ENCODE measurements around the gene RPH3AL. TPM values are rescaled to one million over a fixed set of nuclear protein-coding genes. Genes with fewer than 3 reads are reported as not detected.

The RPH3AL gene
- total and polyA plus RNA-seq, 8 donors = 8.9 to 57.1 (median 11.0) TPM

GRCh38 chr17:383771-384621 lies 31.4 kb upstream of the RPH3AL start:
- ATAC-seq (no peak), DNase-seq (no peak)
- Histone ChIP-seq H3K36me3 (no peaks in the 10 kb centered on the region), H3K4me3 (no peak overlapping the region), H3K27me3 (peaks cover 0 to 27% of the 10 kb centered on the region in 2 donors), H3K27ac (no peak overlapping the region), H3K9me3 (no peaks in the 10 kb centered on the region), H3K4me1 (peaks cover 9 to 23% of the 10 kb centered on the region in 2 donors)
- intact Hi-C loops (cut with DNase I) = no loop called here
- TF ChIP-seq, protein P1, sequence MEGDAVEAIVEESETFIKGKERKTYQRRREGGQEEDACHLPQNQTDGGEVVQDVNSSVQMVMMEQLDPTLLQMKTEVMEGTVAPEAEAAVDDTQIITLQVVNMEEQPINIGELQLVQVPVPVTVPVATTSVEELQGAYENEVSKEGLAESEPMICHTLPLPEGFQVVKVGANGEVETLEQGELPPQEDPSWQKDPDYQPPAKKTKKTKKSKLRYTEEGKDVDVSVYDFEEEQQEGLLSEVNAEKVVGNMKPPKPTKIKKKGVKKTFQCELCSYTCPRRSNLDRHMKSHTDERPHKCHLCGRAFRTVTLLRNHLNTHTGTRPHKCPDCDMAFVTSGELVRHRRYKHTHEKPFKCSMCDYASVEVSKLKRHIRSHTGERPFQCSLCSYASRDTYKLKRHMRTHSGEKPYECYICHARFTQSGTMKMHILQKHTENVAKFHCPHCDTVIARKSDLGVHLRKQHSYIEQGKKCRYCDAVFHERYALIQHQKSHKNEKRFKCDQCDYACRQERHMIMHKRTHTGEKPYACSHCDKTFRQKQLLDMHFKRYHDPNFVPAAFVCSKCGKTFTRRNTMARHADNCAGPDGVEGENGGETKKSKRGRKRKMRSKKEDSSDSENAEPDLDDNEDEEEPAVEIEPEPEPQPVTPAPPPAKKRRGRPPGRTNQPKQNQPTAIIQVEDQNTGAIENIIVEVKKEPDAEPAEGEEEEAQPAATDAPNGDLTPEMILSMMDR (IDR thresholded peaks at IDR 0.05) = no peak

DNA sequence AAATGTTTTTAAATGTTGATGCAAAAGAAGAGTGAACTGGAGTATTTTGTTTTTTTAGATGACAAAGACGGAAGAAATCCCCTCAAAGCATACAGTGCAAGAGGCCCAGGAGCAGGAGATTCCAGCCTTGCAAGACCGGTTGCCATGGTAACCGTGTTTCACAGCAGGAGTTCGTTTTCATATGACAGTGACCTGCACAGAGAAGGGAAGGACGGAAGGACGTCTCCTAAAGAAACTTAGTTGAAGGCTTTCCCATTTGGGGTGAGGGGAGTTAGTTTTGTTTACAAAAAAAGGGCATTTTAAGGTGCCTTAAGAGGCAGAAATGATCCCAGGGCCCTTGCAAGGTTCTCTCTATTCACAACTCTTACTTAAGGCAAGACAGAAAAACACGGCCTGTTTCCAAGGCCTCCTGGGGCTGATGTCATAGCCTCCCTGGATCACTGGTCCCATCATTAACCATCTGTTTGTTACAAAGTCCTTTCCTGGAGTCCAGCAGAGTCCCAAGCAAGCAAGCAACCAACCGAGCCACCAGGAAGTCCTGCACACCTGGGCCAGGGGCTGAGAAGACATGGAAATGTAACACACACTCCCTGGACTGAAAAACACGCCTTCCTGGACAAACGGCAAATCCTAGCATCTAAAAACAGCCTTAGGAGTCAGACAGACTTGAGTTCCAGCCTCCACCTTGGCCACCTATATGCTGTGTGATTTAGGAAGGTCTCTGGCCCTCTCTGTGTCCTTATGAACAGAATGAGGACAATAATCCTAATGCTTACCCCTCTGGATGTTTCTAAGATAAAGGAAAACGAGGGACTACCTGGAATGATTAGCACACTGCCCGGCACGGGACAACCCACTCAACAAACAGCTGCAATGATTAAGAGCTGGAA lies 30.3 kb upstream of the RPH3AL start:
- H3K36me3 ChIP-seq = no peaks in the 10 kb centered on the region
- H3K4me1 ChIP-seq = peaks cover 9 to 23% of the 10 kb centered on the region in 2 donors
- H3K4me3 ChIP-seq = no peak overlapping the region
- H3K9me3 ChIP-seq = no peaks in the 10 kb centered on the region
- H3K27me3 ChIP-seq = peaks cover 0 to 27% of the 10 kb centered on the region in 2 donors
- intact Hi-C loops (cut with DNase I) = no loop called here
- DNase-seq = peak in 1 of 4 donors; percentile 54
- TF ChIP-seq, protein P1 (IDR thresholded peaks at IDR 0.05) = no peak
- no peak for ATAC-seq
- H3K27ac ChIP-seq = no peak overlapping the region

DNA sequence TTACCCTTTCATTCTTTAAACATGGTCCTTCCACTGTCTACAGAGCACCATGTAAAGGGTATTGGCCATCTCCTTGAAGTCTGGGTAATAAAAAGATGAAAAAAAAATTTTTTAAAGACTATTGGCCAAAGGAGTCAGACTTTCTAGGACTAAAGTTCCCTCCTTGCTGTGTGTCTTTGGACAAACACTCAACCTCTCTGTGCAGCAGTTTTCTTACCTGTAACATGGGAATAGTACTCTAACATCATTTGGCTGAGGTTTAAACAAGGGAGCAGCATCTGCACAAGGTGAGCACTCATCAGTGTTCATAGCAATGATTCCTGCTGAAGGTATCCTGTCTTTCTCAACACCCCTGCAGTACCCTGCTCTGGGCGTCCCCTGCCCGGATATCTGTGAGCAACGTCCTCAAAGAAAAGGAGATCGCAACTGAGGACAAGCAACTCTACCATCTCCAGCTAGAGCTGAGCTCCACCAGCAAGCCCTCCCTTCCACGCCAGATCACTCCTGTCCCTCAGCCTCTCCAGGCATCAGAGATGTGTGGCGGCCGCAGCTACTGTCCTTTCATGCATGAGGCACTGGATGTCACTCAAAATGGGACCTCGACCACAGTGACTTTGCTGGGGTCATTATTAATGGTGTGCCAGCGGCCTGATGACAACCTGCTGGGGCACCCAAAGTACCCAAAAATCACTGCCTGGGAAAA lies 29.5 kb upstream of the RPH3AL start:
- no peaks in the 10 kb centered on the region for H3K36me3 ChIP-seq
- DNase-seq = no peak
- TF ChIP-seq, protein P1 (IDR thresholded peaks at IDR 0.05) = no peak
- ATAC-seq = no peak
- intact Hi-C loops (cut with DNase I) = no loop called here
- H3K4me1 ChIP-seq = peaks cover 9 to 23% of the 10 kb centered on the region in 2 donors
- no peaks in the 10 kb centered on the region for H3K9me3 ChIP-seq
- H3K27ac ChIP-seq = no peak overlapping the region
- peaks cover 0 to 27% of the 10 kb centered on the region in 2 donors for H3K27me3 ChIP-seq
- H3K4me3 ChIP-seq = no peak overlapping the region

DNA sequence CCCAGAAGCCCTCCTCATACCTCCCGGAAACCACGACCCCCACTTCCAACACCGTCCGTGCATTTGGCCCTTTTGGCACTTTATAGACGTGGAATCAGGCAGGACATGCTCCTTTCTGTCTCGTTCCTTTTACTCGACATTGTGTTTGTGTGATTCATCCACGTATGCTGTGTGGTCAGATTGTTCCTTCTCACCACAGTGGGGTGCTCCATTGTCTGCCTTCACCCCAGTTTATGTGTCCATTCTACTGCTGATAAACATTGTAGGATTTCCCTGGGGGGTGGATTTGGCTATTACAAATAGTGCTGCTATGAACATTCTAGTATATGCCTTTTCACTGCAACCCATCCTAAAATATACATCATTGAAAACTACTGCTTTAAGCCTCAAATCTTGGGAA lies 28.9 kb upstream of the RPH3AL start:
- peaks cover 9 to 24% of the 10 kb centered on the region in 2 donors for H3K4me1 ChIP-seq
- H3K27ac ChIP-seq = no peak overlapping the region
- H3K9me3 ChIP-seq = no peaks in the 10 kb centered on the region
- TF ChIP-seq, protein P1 (IDR thresholded peaks at IDR 0.05) = no peak
- no peak for DNase-seq
- peaks cover 0 to 24% of the 10 kb centered on the region in 2 donors for H3K27me3 ChIP-seq
- intact Hi-C loops (cut with DNase I) = no loop called here
- no peak overlapping the region for H3K4me3 ChIP-seq
- ATAC-seq = no peak
- no peaks in the 10 kb centered on the region for H3K36me3 ChIP-seq

Data from left lung (tissue), 10 donors.